GM12878 (cell line): Measurements from ENCODE around the gene SCAP. TPM values are rescaled to one million over a fixed set of nuclear protein-coding genes. Genes with fewer than 3 reads are reported as not detected.
A peak's percentile ranks its signal among the peaks of the same experiment; 100 is the strongest.

Experiments
- CHD1 ChIP-seq: IDR thresholded peaks from 2 replicates; pipeline ENCODE4 v1.6.1; 2012; ENCODE audit warnings: low read depth, low read length, improper control_type of control experiment
- MTA2 ChIP-seq: fragments of 450-650 bp; IDR thresholded peaks from 2 replicates; pipeline ENCODE4 v1.6.1; 2016; ENCODE audit warnings: low read depth, mild to moderate bottlenecking, moderate library complexity
- PML ChIP-seq: IDR thresholded peaks from 2 replicates; pipeline ENCODE4 v1.6.1; 2012; ENCODE audit warnings: low read length, inconsistent platforms
- POLR2AphosphoS5 ChIP-seq: IDR thresholded peaks from 2 replicates; pipeline ENCODE4 v1.6.1; 2011; ENCODE audit warnings: mild to moderate bottlenecking, low read length, inconsistent platforms
- SMARCA5 ChIP-seq: fragments of 450-650 bp; IDR thresholded peaks from 2 replicates; pipeline ENCODE4 v1.6.1; 2017; ENCODE audit warnings: mild to moderate bottlenecking
- SPI1 ChIP-seq: IDR thresholded peaks from 2 replicates; pipeline ENCODE4 v1.6.1; 2011; ENCODE audit warnings: low read depth, mild to moderate bottlenecking, low read length, moderate library complexity, borderline replicate concordance; ENCODE audit not compliant: insufficient read depth
- polyA plus RNA-seq, 11 experiments: library from polyadenylated mRNA; depleted of rRNA in 4 of 11; unstranded in 6 of 11; stranded (reverse) in 5 of 11; fragments of >200 nt; fragmentation: Nextera tagmentation in 4 of 11; fragmentation: Illumina TruSeq in 1 of 11; extraction: Ambion mirVana in 4 of 11; extraction: Trizol in 1 of 11; gene quantifications; 1 replicate in 1 of 11; 2 replicates in 10 of 11; pipeline versions ENCODE4 v1.2.1 to v1.2.3, GENCODE V29; 2011 to 2016; ENCODE audit warnings: inconsistent platforms in 2 of 11, missing spikeins in 2 of 11, low read depth in 1 of 11
- total RNA-seq, 4 experiments: library from RNA; depleted of rRNA in 3 of 4; stranded (reverse); fragments of >200 nt in 3 of 4; fragmentation: Illumina TruSeq in 1 of 4; extraction: Trizol in 1 of 4; gene quantifications; 2 replicates each; pipeline versions ENCODE4 v1.2.1 to v1.2.3, GENCODE V29; 2013 to 2021
- TF ChIP-seq, protein P1 (sequence below): fragments of 450-650 bp; IDR thresholded peaks from 2 replicates; pipeline ENCODE4 v1.6.1; 2016; ENCODE audit warnings: mild to moderate bottlenecking
- TF ChIP-seq, protein P2 (sequence below): IDR thresholded peaks from 2 replicates; pipeline ENCODE4 v1.6.1; 2012; ENCODE audit warnings: low read depth, low read length, improper control_type of control experiment
- TF ChIP-seq, protein P3 (sequence below), 3 experiments: IDR thresholded peaks in 2 of 3; conservative IDR thresholded peaks in 1 of 3; 2 replicates each; pipeline ENCODE4 v1.5.1; 2011; ENCODE audit warnings: low read depth in 3 of 3, low read length in 3 of 3, mild to moderate bottlenecking in 3 of 3, control low read depth in 2 of 3, moderate library complexity in 2 of 3, inconsistent platforms in 1 of 3, mixed read lengths in 1 of 3; ENCODE audit not compliant: control insufficient read depth in 2 of 3, insufficient read depth in 1 of 3; ENCODE audit errors: extremely low read depth in 1 of 3

Gene SCAP
- total and polyA plus RNA-seq, 10 of the 15 experiments (the other 5 are each of a cell fraction or from before 2014, with no cell fraction given), result 1.5 to 64.1 (median 27.9) TPM

DNA sequence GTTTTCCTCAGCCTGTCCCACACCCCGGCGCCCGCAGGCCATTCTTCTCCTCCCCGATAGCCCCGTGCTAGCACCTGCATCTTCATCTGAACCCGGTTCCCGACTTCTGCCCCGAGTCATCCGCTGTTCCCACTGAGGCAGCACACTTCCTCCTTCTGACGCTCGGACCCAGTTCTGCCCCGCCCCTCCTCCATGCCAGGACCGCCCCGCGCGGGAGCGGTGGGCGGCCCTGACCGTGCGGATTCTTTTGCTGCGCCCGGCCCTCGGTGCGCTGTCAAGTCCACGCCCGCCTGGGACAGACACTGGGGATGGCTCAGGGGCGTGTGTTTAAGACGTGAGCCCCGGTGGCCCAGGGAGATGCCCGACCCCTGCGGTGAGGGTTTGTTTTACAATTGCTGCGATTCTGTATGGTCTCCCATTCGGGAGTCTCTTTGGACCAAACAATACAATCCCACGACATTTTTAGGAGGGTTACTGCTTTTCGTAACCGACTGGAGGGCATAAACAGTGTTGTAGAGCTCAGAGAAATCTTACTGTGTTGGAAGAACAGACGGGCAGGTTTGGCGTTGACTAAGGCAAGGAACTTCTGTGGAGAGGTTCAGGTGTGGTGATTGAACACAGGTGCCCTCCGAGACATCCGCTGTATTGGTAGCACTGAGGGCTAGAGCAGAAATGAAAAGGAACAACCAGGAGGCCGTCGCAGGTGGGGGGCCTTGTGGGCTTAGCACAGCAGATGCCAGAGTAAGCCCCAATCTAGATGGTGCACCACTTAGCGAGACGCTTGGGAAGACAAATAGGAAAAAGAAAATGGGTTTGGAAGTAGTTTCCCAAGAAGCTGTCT, 94.2 kb downstream of the SCAP start (continued):
- TF ChIP-seq, protein P1, sequence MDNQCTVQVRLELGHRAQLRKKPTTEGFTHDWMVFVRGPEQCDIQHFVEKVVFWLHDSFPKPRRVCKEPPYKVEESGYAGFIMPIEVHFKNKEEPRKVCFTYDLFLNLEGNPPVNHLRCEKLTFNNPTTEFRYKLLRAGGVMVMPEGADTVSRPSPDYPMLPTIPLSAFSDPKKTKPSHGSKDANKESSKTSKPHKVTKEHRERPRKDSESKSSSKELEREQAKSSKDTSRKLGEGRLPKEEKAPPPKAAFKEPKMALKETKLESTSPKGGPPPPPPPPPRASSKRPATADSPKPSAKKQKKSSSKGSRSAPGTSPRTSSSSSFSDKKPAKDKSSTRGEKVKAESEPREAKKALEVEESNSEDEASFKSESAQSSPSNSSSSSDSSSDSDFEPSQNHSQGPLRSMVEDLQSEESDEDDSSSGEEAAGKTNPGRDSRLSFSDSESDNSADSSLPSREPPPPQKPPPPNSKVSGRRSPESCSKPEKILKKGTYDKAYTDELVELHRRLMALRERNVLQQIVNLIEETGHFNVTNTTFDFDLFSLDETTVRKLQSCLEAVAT, result peak; percentile 81
- TF ChIP-seq POLR2AphosphoS5 (peak; percentile 83), MTA2 (0 out of 2 replicates have a peak, but pooled peaks have one; percentile 11), PML (peak; percentile 54), CHD1 (0 out of 2 replicates have a peak, but pooled peaks have one; percentile 42), SMARCA5 (0 out of 2 replicates have a peak, but pooled peaks have one; percentile 7), SPI1 (peak; percentile 91)
- TF ChIP-seq, protein P2, sequence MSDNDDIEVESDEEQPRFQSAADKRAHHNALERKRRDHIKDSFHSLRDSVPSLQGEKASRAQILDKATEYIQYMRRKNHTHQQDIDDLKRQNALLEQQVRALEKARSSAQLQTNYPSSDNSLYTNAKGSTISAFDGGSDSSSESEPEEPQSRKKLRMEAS, result 0 out of 2 replicates have a peak, but pooled peaks have one; percentile 26
- TF ChIP-seq, protein P3, sequence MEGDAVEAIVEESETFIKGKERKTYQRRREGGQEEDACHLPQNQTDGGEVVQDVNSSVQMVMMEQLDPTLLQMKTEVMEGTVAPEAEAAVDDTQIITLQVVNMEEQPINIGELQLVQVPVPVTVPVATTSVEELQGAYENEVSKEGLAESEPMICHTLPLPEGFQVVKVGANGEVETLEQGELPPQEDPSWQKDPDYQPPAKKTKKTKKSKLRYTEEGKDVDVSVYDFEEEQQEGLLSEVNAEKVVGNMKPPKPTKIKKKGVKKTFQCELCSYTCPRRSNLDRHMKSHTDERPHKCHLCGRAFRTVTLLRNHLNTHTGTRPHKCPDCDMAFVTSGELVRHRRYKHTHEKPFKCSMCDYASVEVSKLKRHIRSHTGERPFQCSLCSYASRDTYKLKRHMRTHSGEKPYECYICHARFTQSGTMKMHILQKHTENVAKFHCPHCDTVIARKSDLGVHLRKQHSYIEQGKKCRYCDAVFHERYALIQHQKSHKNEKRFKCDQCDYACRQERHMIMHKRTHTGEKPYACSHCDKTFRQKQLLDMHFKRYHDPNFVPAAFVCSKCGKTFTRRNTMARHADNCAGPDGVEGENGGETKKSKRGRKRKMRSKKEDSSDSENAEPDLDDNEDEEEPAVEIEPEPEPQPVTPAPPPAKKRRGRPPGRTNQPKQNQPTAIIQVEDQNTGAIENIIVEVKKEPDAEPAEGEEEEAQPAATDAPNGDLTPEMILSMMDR (IDR thresholded peaks at IDR 0.05 in 2 of 3, conservative IDR thresholded peaks at IDR 0.05 in 1 of 3; ENCODE audit: control insufficient read depth in 2 of 3, extremely low read depth in 1 of 3, insufficient read depth in 1 of 3, low read depth in 3 of 3, low read length in 3 of 3), result no peak
